ENCODE data around the gene QRSL1.

- no peak for TF ChIP-seq CTCF (IDR thresholded peaks at IDR 0.05; ENCODE audit: low read depth, low read length, poor library complexity, severe bottlenecking)
- TF ChIP-seq EZH2phosphoT487 (IDR thresholded peaks at IDR 0.05; ENCODE audit: borderline replicate concordance, low read length) = no peak
Measured at GRCh38 chr6:106630366-106630765, 988 bp downstream of the QRSL1 start.

Measured in DOHH2 (cell line).